GM15510 (cell line): ENCODE measurements around the gene PFDN1.

Source experiments
- POLR2A ChIP-seq: IDR thresholded peaks from 3 replicates; pipeline ENCODE4 v1.6.1; 2011; ENCODE audit warnings: borderline replicate concordance; ENCODE audit not compliant: insufficient read length; ENCODE audit errors: extremely low read depth

The PFDN1 gene

DNA sequence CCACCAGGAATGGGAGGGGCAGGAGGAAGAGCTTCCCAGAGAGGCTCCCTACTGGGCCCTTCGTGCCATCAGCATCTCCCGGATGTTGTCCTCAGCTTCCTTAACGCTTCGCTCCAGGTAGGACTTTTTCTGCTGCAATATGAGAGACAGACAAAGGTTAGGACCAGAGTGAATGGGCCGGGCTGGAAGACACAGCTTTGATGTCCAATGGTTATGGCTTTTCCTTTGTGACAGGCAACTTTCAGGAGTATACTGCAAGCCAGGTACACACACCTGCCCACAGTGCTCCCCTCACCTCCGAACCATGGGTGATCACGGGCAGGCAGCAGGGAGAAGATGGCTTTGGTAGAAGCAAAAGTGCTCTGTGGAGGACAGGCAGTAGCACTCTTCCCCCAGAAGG is 57.0 kb downstream of the PFDN1 start:
- no peak for TF ChIP-seq POLR2A

DNA sequence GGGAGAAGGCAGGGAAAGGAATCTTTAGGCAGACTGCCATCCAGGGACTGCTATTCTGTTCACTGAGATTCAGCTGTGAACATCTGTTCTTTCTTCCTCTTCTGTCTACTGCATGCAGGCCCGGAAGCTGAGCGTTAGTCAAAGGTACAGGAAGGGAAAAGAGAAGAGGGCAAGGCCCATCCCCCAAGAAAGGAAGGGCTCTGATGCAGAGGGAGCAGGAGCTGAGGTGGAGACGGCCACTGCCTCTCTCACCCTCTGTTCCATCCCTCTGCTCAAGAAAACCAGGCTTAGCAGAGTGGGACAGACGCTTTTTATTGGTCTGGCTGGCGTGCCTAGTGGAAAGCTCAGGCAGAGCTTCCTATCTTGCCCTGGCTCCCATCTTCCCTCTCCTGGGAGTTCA is 57.6 kb downstream of the PFDN1 start:
- TF ChIP-seq POLR2A, result no peak

GRCh38 chr5:140244525-140245025 is 58.3 kb downstream of the PFDN1 start:
- no peak for TF ChIP-seq POLR2A

- TF ChIP-seq POLR2A, result no peak
Observed at GRCh38 chr5:140243706-140244250, 59.1 kb downstream of the PFDN1 start.

- TF ChIP-seq POLR2A, result no peak
Observed at GRCh38 chr5:140242890-140243585, 59.9 kb downstream of the PFDN1 start.

DNA sequence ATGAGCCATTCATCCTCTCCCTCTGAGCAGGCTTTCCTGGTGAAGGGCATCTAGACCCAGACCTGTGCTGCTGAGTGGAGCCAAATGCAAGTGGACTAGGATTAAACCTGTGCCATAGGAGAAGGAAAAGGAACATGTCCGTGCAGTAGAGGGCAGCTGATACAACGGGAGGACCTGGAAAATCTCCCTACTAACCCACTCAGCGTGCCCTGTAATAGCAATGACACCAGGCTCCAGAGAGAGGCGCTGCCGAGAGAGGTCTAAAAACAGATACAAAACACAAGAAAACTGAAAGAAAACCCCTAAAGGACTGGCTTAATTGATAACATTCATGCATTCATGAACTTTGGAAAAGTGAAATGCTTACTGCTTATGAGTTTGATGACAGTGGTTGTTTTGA is 60.8 kb downstream of the PFDN1 start:
- no peak for TF ChIP-seq POLR2A

DNA sequence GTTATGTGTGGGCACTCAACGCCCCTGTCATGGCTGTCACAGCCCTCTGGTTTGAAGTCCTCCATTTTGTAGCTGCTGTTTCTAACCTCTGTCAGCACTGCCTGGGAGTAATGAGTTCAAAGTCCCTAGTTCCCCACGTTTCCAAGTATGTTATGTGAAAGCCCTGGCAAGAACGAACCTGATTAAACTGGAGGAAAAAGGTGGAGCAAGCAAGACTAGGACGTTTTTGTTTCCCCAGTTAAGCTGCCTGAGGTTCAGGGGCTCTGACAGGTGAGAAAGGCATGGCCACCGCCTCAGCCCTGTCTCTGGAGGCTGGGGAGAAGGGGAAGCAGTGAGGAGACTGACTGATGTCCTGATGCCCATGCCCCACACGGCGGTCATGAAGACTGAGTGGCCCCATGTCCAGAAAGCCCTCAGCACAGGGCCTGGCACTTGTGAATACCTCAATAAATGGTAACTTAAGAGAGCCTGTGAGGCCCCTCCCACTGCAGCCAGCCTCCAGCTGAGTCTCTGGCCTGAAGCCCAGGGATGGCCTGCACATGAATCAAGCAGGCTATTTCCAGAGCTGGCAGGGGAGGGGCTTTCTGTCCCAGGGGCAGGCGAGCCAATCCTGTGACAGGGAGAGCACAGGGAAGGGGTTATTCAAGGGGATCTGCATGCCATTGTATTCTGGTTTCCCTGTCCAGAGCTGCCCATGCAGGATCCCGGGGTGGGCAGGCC is 61.8 kb downstream of the PFDN1 start:
- TF ChIP-seq POLR2A, result no peak

GRCh38 chr5:140239939-140240700 is 62.8 kb downstream of the PFDN1 start:
- no peak for TF ChIP-seq POLR2A

DNA sequence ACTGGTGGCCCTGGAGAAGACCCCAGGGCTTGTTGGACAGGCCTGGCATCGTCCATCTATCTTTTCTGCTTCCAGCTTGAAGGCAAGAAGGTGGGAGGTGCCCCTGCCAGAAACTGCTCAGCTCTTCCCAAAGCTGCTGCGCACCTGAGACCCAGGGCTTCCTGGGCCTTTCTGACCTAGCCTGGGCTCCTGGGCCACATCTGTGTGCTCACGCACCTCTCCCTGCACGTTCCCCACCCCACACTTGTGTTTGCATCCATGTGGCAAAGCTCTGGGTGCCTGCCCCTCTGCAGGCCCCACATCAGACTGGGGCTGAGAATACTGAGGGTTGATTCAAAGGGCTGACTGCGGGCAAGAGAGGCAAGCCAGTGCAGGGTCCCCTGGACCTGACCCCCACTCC is 63.4 kb downstream of the PFDN1 start:
- no peak for TF ChIP-seq POLR2A

DNA sequence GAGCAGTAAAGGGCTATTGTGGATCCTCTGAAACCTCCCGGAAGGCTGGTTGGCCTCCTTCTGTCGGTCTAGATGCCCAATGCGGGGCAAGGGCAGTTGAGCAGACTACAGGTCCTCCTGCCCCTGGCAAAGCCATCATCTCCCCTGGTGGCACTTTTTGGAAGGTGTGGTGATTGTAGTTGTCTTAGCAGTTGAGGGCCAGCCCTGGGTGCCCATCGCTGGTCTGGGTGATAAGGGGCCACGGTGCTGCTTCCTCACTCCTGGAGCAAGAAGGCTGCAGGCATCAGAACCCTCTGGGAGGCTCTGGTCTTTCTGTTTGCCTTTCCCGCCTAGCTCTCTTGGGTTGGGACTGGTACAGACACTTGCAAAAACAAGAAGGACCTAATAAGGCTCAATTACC is 64.1 kb downstream of the PFDN1 start:
- no peak for TF ChIP-seq POLR2A

DNA sequence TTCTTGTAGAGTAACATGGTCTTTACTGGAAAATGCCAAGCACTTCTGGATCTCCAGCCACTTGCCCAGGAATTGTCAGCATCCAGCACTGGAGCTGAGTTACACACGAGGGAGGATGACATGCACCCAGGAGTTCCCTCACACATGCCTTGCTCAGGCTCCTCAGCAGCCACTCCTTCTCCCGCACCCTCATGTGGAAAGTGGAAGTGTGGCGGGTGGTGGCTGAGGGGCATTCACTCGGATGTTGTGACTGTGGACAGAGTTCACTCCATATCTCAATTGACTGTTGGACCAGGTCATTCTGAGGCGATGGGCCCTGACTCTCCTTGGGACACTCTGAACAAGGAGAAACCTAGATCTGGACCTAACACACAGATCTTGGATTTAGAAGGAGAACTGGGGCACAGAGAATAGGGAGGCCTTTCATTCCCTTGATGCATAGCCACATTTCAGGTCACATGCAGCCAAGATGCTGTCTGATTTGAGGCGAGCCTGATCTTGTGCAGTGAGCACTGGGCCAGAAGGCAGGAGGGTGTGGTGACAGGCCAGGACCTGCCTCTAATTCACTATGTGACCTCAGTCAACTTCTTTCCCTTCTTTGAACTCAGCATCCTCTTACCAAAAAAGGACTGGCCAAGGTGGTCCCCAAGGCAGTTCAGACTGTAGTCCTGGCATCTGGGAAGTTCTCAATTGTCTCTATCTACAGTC is 65.9 kb downstream of the PFDN1 start:
- TF ChIP-seq POLR2A, result no peak

GRCh38 chr5:140235791-140236551 is 66.9 kb downstream of the PFDN1 start:
- TF ChIP-seq POLR2A, result no peak

DNA sequence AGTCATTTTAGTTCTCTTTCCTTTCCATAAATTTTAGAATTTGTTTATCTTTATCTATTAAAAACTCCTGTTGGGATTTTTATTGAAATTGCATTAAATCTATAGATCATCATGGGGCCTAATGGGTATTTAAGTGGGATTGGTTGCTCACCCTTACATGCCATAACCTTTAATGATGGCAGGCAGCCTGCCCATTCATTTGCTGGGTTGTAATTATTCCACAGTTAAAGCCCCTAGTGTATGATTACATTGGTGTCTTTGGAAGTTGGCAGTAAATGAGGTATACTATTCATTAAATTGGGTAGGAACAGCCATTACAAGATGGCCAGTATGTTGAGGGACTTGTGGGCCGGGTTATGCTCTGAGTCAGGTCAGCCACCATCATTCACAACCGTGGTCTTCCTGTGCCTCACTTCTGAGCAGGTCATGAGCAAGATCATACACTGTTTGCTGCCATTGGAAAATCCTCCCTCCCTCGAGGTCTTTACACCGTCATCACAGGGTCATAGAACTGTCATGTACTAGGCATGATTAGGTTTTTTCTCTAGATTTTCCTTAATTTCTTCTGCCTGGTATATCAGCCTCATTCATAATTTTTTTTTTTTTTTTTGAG is 68.4 kb downstream of the PFDN1 start:
- no peak for TF ChIP-seq POLR2A
